Breast epithelium (tissue), 3 donors: Measurements from ENCODE around the gene SUV39H2.

ENCODE experiments used
- POLR2A ChIP-seq: fragments of 450-650 bp; IDR thresholded peaks from one replicate; pipeline ENCODE4 v1.6.1; 2016; ENCODE audit warnings: antibody characterized with exemption, mild to moderate bottlenecking, moderate library complexity
- POLR2AphosphoS5 ChIP-seq, 3 donors: sonication (generic); formaldehyde crosslinking; IDR thresholded peaks; one replicate each; pipeline ENCODE4 v1.6.1; 2017; ENCODE audit warnings: antibody characterized with exemption in 3 of 3
- TF ChIP-seq, protein P1 (sequence below), 3 donors: fragments of 450-650 bp; IDR thresholded peaks; one replicate each; pipeline ENCODE4 v1.5.1; 2016 to 2017; ENCODE audit warnings: antibody characterized with exemption in 3 of 3, mild to moderate bottlenecking in 3 of 3, moderate library complexity in 3 of 3

GRCh38 chr10:14843327-14843988, 35.2 kb upstream of the SUV39H2 start:
- TF ChIP-seq, protein P1, sequence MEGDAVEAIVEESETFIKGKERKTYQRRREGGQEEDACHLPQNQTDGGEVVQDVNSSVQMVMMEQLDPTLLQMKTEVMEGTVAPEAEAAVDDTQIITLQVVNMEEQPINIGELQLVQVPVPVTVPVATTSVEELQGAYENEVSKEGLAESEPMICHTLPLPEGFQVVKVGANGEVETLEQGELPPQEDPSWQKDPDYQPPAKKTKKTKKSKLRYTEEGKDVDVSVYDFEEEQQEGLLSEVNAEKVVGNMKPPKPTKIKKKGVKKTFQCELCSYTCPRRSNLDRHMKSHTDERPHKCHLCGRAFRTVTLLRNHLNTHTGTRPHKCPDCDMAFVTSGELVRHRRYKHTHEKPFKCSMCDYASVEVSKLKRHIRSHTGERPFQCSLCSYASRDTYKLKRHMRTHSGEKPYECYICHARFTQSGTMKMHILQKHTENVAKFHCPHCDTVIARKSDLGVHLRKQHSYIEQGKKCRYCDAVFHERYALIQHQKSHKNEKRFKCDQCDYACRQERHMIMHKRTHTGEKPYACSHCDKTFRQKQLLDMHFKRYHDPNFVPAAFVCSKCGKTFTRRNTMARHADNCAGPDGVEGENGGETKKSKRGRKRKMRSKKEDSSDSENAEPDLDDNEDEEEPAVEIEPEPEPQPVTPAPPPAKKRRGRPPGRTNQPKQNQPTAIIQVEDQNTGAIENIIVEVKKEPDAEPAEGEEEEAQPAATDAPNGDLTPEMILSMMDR (IDR thresholded peaks at IDR 0.05): no peak
- TF ChIP-seq POLR2A (no peak), POLR2AphosphoS5 (IDR thresholded peaks at IDR 0.05) (no peak)
